ENCODE measurements around the gene EPHA10.

Gene EPHA10

GRCh38 chr1:37731312-37732019 is 33.5 kb downstream of the EPHA10 start:
- H3K4me3 ChIP-seq (ENCODE audit: low read depth, low read length): no peak overlapping the region
- no peak for TF ChIP-seq CTCF (IDR thresholded peaks at IDR 0.05; ENCODE audit: low read depth, low read length)

DNA sequence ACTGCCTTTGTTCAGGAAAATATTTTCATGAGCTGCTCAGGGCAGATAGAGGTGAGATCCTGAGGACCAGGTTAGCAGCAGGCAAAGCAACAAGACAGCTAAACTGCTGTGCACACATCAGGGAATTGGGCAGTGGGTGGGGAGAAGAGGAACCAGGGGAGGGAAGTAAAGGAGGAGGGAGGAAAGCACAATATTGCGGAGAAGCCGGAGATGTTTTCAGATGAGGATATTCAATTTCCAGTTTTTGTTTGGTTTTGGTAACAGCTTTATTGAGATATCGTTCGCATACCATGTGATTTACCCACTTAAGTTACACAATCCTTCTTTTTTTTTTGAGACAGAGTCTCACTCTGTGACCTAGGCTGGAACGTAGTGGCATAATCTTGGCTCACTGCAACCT is 34.5 kb downstream of the EPHA10 start:
- no peak for TF ChIP-seq CTCF (IDR thresholded peaks at IDR 0.05; ENCODE audit: low read depth, low read length)
- no peak overlapping the region for H3K4me3 ChIP-seq (ENCODE audit: low read depth, low read length)

- no peak overlapping the region for H3K4me3 ChIP-seq (ENCODE audit: low read depth, low read length)
- no peak for TF ChIP-seq CTCF (IDR thresholded peaks at IDR 0.05; ENCODE audit: low read depth, low read length)
Observed at GRCh38 chr1:37728416-37728815, 36.5 kb downstream of the EPHA10 start.

GRCh38 chr1:37726751-37727585 is 38.0 kb downstream of the EPHA10 start:
- no peak for TF ChIP-seq CTCF (IDR thresholded peaks at IDR 0.05; ENCODE audit: low read depth, low read length)
- no peak overlapping the region for H3K4me3 ChIP-seq (ENCODE audit: low read depth, low read length)

DNA sequence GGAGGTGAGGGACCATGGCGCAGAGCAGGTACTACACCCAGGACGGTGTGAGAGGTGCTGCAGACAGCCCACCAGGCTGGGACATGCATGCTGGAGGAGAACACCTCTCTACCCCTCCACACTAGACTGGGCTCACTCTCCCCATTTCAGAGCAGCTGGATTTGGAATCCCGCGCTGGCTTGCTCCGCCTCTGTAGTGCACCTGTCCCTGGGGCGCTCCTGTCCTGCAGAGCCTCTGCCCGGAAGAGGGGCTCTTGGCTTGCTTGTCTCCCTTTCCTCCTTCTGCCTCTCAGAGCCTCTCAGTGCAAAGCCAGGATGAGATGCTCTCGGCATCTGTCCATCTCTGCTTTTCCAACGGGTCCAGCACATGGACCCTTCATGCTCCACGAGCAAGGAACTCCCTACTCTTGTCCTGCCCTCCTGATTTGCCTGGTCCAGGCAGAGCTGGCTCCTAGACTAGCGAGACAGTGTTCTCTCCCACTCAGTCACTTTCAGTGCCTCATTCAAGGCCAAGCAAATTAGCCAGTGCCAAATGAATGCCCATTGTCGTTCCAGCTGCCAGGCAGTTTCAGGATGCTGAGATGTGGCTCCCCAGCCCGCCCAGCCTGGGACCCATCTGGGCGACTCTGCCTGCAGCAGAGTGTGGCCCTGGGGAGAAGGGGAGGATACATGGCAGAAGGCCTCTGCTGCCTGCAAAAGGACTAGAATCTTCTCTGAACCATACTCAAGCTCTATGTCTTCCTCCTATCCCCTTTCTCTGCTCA is 38.9 kb downstream of the EPHA10 start:
- TF ChIP-seq CTCF (IDR thresholded peaks at IDR 0.05; ENCODE audit: low read depth, low read length): no peak
- no peak overlapping the region for H3K4me3 ChIP-seq (ENCODE audit: low read depth, low read length)

- TF ChIP-seq CTCF (IDR thresholded peaks at IDR 0.05; ENCODE audit: low read depth, low read length): no peak
Observed at GRCh38 chr1:37724575-37724974, 40.3 kb downstream of the EPHA10 start.

More at GRCh38 chr1:37724575-37724974, 40.3 kb downstream of the EPHA10 start:
- no peak overlapping the region for H3K4me3 ChIP-seq (ENCODE audit: low read depth, low read length)
